Stimulated activated naive CD8-positive, alpha-beta T cell treated with anti-CD3 and anti-CD28 coated beads, Interleukin-15, Interleukin-2, amounts not matched to agents 100 ng/mL and 50 ng/mL, for 24 hours (primary cell): ENCODE measurements around the gene PRPF38B.

Source experiments
- H3K27ac Mint-ChIP-seq: one replicate; pipeline ENCODE4 v1.8.0; 2021; ENCODE audit warnings: mild to moderate bottlenecking, mixed read lengths
- H3K27me3 Mint-ChIP-seq: one replicate; pipeline ENCODE4 v1.8.0; 2021; ENCODE audit warnings: mixed read lengths
- H3K36me3 Mint-ChIP-seq: one replicate; pipeline ENCODE4 v1.8.0; 2021; ENCODE audit warnings: low read depth, mixed read lengths
- H3K4me1 Mint-ChIP-seq: one replicate; pipeline ENCODE4 v1.8.0; 2021; ENCODE audit warnings: low read depth, mixed read lengths
- H3K4me3 Mint-ChIP-seq: one replicate; pipeline ENCODE4 v1.8.0; 2021; ENCODE audit warnings: mild to moderate bottlenecking, mixed read lengths
- H3K9me3 Mint-ChIP-seq: one replicate; pipeline ENCODE4 v1.8.0; 2021; ENCODE audit warnings: mixed read lengths

Gene PRPF38B

GRCh38 chr1:108719656-108720435, 27.7 kb downstream of the PRPF38B start:
- H3K27me3 Mint-ChIP-seq, result no peaks in the 10 kb centered on the region
- no peaks in the 10 kb centered on the region for H3K4me1 Mint-ChIP-seq
- peak overlapping the region; percentile 42 for H3K27ac Mint-ChIP-seq
- H3K9me3 Mint-ChIP-seq, result no peaks in the 10 kb centered on the region
- no peaks in the 10 kb centered on the region for H3K36me3 Mint-ChIP-seq
- H3K4me3 Mint-ChIP-seq, result no peak overlapping the region

- H3K4me3 Mint-ChIP-seq, result no peak overlapping the region
- H3K27me3 Mint-ChIP-seq, result no peaks in the 10 kb centered on the region
- H3K27ac Mint-ChIP-seq, result no peak overlapping the region
- no peaks in the 10 kb centered on the region for H3K9me3 Mint-ChIP-seq
- H3K4me1 Mint-ChIP-seq, result no peaks in the 10 kb centered on the region
- H3K36me3 Mint-ChIP-seq, result no peaks in the 10 kb centered on the region
These were observed 30.2 kb downstream of the PRPF38B start for GRCh38 chr1:108722292-108722691.

GRCh38 chr1:108725906-108726305, 33.8 kb downstream of the PRPF38B start:
- Mint-ChIP-seq H3K27me3 (peaks cover 4% of the 10 kb centered on the region), H3K4me1 (no peaks in the 10 kb centered on the region), H3K9me3 (no peaks in the 10 kb centered on the region), H3K27ac (no peak overlapping the region), H3K4me3 (no peak overlapping the region), H3K36me3 (no peaks in the 10 kb centered on the region)

- Mint-ChIP-seq H3K4me1 (no peaks in the 10 kb centered on the region), H3K9me3 (no peaks in the 10 kb centered on the region), H3K27me3 (peaks cover 4% of the 10 kb centered on the region), H3K36me3 (no peaks in the 10 kb centered on the region), H3K4me3 (no peak overlapping the region), H3K27ac (no peak overlapping the region)
These were observed 36.3 kb downstream of the PRPF38B start for GRCh38 chr1:108728327-108728923.

- Mint-ChIP-seq H3K4me3 (no peak overlapping the region), H3K4me1 (no peaks in the 10 kb centered on the region), H3K27me3 (peaks cover 4% of the 10 kb centered on the region), H3K27ac (no peak overlapping the region), H3K36me3 (no peaks in the 10 kb centered on the region), H3K9me3 (no peaks in the 10 kb centered on the region)
These were observed 37.4 kb downstream of the PRPF38B start for GRCh38 chr1:108729481-108729880.

GRCh38 chr1:108732398-108732797, 40.3 kb downstream of the PRPF38B start:
- H3K27ac Mint-ChIP-seq, result no peak overlapping the region
- no peak overlapping the region for H3K4me3 Mint-ChIP-seq
- H3K27me3 Mint-ChIP-seq, result peaks cover 4% of the 10 kb centered on the region
- H3K4me1 Mint-ChIP-seq, result no peaks in the 10 kb centered on the region
- no peaks in the 10 kb centered on the region for H3K36me3 Mint-ChIP-seq
- H3K9me3 Mint-ChIP-seq, result no peaks in the 10 kb centered on the region

GRCh38 chr1:108734171-108734865, 42.2 kb downstream of the PRPF38B start:
- no peak overlapping the region for H3K4me3 Mint-ChIP-seq
- no peaks in the 10 kb centered on the region for H3K4me1 Mint-ChIP-seq
- no peaks in the 10 kb centered on the region for H3K36me3 Mint-ChIP-seq
- no peaks in the 10 kb centered on the region for H3K9me3 Mint-ChIP-seq
- H3K27ac Mint-ChIP-seq, result no peak overlapping the region
- peaks cover 4% of the 10 kb centered on the region for H3K27me3 Mint-ChIP-seq

- peaks cover 2% of the 10 kb centered on the region for H3K36me3 Mint-ChIP-seq
These were observed 50.1 kb downstream of the PRPF38B start for GRCh38 chr1:108742253-108742652.

GRCh38 chr1:108745980-108746381, 53.9 kb downstream of the PRPF38B start:
- no peaks in the 10 kb centered on the region for H3K27me3 Mint-ChIP-seq
- peaks cover 33% of the 10 kb centered on the region for H3K4me1 Mint-ChIP-seq
- H3K36me3 Mint-ChIP-seq, result peaks cover 17% of the 10 kb centered on the region
- no peaks in the 10 kb centered on the region for H3K9me3 Mint-ChIP-seq
- peak overlapping the region; percentile 99 for H3K4me3 Mint-ChIP-seq
- H3K27ac Mint-ChIP-seq, result peak overlapping the region; percentile 96

More at GRCh38 chr1:108742253-108742652, 50.1 kb downstream of the PRPF38B start:
- Mint-ChIP-seq H3K4me1 (peaks cover 4% of the 10 kb centered on the region), H3K27me3 (no peaks in the 10 kb centered on the region), H3K9me3 (no peaks in the 10 kb centered on the region), H3K4me3 (no peak overlapping the region), H3K27ac (no peak overlapping the region)

- Mint-ChIP-seq H3K9me3 (no peaks in the 10 kb centered on the region), H3K27me3 (no peaks in the 10 kb centered on the region), H3K36me3 (peaks cover 18% of the 10 kb centered on the region), H3K4me3 (peak within 1 kb of the TSS; percentile 99), H3K27ac (peak within 1 kb of the TSS; percentile 96), H3K4me1 (peaks cover 34% of the 10 kb centered on the region)
These were observed 54.5 kb downstream of the PRPF38B start, which contains the start of gene STXBP3 for GRCh38 chr1:108746382-108747170. Gene STXBP3, plus strand, starts transcription at chr1:108746674. Its CDS starts 64 bp downstream, at chr1:108746738.

GRCh38 chr1:108747171-108747850, 55.2 kb downstream of the PRPF38B start:
- Mint-ChIP-seq H3K4me1 (peaks cover 34% of the 10 kb centered on the region), H3K36me3 (peaks cover 18% of the 10 kb centered on the region), H3K9me3 (no peaks in the 10 kb centered on the region), H3K27me3 (no peaks in the 10 kb centered on the region), H3K4me3 (peak overlapping the region; percentile 99), H3K27ac (peak overlapping the region; percentile 96)

GRCh38 chr1:108747898-108748297, 55.8 kb downstream of the PRPF38B start:
- Mint-ChIP-seq H3K4me3 (peak overlapping the region; percentile 99), H3K4me1 (peaks cover 34% of the 10 kb centered on the region), H3K36me3 (peaks cover 23% of the 10 kb centered on the region), H3K9me3 (no peaks in the 10 kb centered on the region), H3K27ac (no peak overlapping the region), H3K27me3 (no peaks in the 10 kb centered on the region)

- H3K27me3 Mint-ChIP-seq, result no peaks in the 10 kb centered on the region
- H3K4me3 Mint-ChIP-seq, result no peak overlapping the region
- H3K9me3 Mint-ChIP-seq, result no peaks in the 10 kb centered on the region
- peaks cover 27% of the 10 kb centered on the region for H3K36me3 Mint-ChIP-seq
- no peak overlapping the region for H3K27ac Mint-ChIP-seq
- peaks cover 34% of the 10 kb centered on the region for H3K4me1 Mint-ChIP-seq
These were observed 57.0 kb downstream of the PRPF38B start for GRCh38 chr1:108749081-108749480.
